ENCODE results near the gene EBPL. TPM values are rescaled to one million over a fixed set of nuclear protein-coding genes. Genes with fewer than 3 reads are reported as not detected.
A peak's percentile ranks its signal among the peaks of the same experiment; 100 is the strongest.

EBPL gene
- total and polyA plus RNA-seq, 8 donors: 36.5 to 307 (median 65.1) TPM

GRCh38 chr13:49681842-49682435, 9.3 kb downstream of the EBPL start:
- intact Hi-C loops (cut with DNase I; ENCODE audit: low total_unique reads): loop anchor here (10.0 kb wide), 1 partner anchor 103 kb away; no protein-coding TSS in a partner anchor

GRCh38 chr13:49679246-49679645, 12.0 kb downstream of the EBPL start:
- Histone ChIP-seq H3K27ac (no peak overlapping the region), H3K4me1 (no peaks in the 10 kb centered on the region), H3K4me3 (no peak overlapping the region), H3K9me3 (no peaks in the 10 kb centered on the region), H3K36me3 (peaks cover 0 to 28% (median 5%) of the 10 kb centered on the region in 4 donors), H3K27me3 (no peaks in the 10 kb centered on the region)
- WGBS, 5 donors: 39 to 63% (median 44%) methylated on average over 3 of the region's 3 CpGs
- intact Hi-C loops (cut with DNase I; ENCODE audit: low total_unique reads): no loop called here
- peak; percentile 38 to 50 for DNase-seq
- TF ChIP-seq CTCF (IDR thresholded peaks at IDR 0.05) (peak in 2 of 7 experiments; percentile 8 to 14), POLR2AphosphoS5 (IDR thresholded peaks at IDR 0.05) (no peak)

More at GRCh38 chr13:49681842-49682435, 9.3 kb downstream of the EBPL start:
- 73 to 83% (median 75%) methylated on average over 4 of the region's 4 CpGs for WGBS, 5 donors
- DNase-seq: peak in 1 of 2 donors; percentile 29
- Histone ChIP-seq H3K27ac (no peak overlapping the region), H3K9me3 (no peaks in the 10 kb centered on the region), H3K4me1 (no peaks in the 10 kb centered on the region), H3K36me3 (peaks cover 0 to 35% (median 14%) of the 10 kb centered on the region in 4 donors), H3K4me3 (no peak overlapping the region), H3K27me3 (no peaks in the 10 kb centered on the region)
- TF ChIP-seq POLR2AphosphoS5 (IDR thresholded peaks at IDR 0.05): no peak
- TF ChIP-seq CTCF (IDR thresholded peaks at IDR 0.05): no peak
- TF ChIP-seq EP300 (IDR thresholded peaks at IDR 0.05): no peak
- TF ChIP-seq POLR2A (IDR thresholded peaks at IDR 0.05): no peak

- intact Hi-C loops (cut with DNase I; ENCODE audit: low total_unique reads): no loop called here
- H3K27me3 ChIP-seq: no peaks in the 10 kb centered on the region
- no peak for DNase-seq
- no peak for TF ChIP-seq CTCF (IDR thresholded peaks at IDR 0.05)
- TF ChIP-seq POLR2A (IDR thresholded peaks at IDR 0.05): no peak
- TF ChIP-seq EP300 (IDR thresholded peaks at IDR 0.05): no peak
- no peak for TF ChIP-seq POLR2AphosphoS5 (IDR thresholded peaks at IDR 0.05)
- H3K27ac ChIP-seq: no peak overlapping the region
- H3K4me3 ChIP-seq: no peak overlapping the region
- no peaks in the 10 kb centered on the region for H3K9me3 ChIP-seq
- H3K36me3 ChIP-seq: peaks cover 0 to 28% (median 5%) of the 10 kb centered on the region in 4 donors
- WGBS, 5 donors: 95 to 98% (median 96%) methylated on average over 15 to 48 of the region's 48 CpGs
- H3K4me1 ChIP-seq: no peaks in the 10 kb centered on the region
These were observed 12.9 kb downstream of the EBPL start for GRCh38 chr13:49678191-49678914.

GRCh38 chr13:49676581-49677298, 14.5 kb downstream of the EBPL start:
- H3K27ac ChIP-seq: no peak overlapping the region
- intact Hi-C loops (cut with DNase I; ENCODE audit: low total_unique reads): no loop called here
- no peaks in the 10 kb centered on the region for H3K27me3 ChIP-seq
- H3K4me1 ChIP-seq: no peaks in the 10 kb centered on the region
- H3K9me3 ChIP-seq: no peaks in the 10 kb centered on the region
- H3K4me3 ChIP-seq: no peak overlapping the region
- DNase-seq: no peak
- H3K36me3 ChIP-seq: peaks cover 0 to 28% (median 5%) of the 10 kb centered on the region in 4 donors
- TF ChIP-seq EP300 (IDR thresholded peaks at IDR 0.05) (no peak), CTCF (IDR thresholded peaks at IDR 0.05) (no peak), POLR2A (IDR thresholded peaks at IDR 0.05) (no peak), POLR2AphosphoS5 (IDR thresholded peaks at IDR 0.05) (no peak)
- 93 to 96% (median 96%) methylated on average over 6 of the region's 6 CpGs for WGBS, 5 donors
